GM19099 (cell line): Measurements from ENCODE around the gene PACSIN2.

ENCODE experiments used
- POLR2A ChIP-seq: IDR thresholded peaks from 3 replicates; pipeline ENCODE4 v1.6.1; 2011; ENCODE audit warnings: low read depth; ENCODE audit not compliant: insufficient read length; ENCODE audit errors: extremely low read depth

Gene PACSIN2

DNA sequence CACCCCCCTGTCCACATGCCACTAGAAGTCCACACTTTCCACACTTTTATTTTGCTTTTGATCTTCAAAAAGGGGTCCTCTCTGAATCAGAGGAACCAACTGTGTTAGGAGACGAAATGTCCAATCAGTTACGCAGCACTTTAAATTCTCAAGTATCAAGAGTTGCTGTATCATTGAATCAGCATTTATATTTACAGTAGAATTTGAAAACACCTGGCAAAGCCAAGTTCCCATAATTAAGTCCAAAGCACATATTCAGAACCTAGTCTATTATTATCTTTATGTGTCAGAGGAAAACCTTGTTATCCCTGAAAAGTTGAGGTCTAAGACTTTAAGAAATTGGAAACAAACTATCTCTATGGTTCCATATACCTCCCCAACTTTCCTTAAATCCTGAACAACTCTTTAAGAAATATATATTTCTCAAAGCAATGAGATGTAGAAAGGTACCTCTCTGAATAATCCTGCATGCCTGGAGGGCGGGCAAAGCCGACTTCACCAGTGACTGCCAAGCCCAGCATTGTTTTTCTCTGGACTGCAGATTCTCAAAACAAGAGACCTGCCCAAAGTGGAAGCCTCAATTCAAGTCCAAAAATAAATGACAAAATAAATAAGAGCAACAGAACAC is 82.0 kb downstream of the PACSIN2 start:
- TF ChIP-seq POLR2A = no peak

GRCh38 chr22:42932197-42932519 is 82.8 kb downstream of the PACSIN2 start:
- TF ChIP-seq POLR2A = no peak

DNA sequence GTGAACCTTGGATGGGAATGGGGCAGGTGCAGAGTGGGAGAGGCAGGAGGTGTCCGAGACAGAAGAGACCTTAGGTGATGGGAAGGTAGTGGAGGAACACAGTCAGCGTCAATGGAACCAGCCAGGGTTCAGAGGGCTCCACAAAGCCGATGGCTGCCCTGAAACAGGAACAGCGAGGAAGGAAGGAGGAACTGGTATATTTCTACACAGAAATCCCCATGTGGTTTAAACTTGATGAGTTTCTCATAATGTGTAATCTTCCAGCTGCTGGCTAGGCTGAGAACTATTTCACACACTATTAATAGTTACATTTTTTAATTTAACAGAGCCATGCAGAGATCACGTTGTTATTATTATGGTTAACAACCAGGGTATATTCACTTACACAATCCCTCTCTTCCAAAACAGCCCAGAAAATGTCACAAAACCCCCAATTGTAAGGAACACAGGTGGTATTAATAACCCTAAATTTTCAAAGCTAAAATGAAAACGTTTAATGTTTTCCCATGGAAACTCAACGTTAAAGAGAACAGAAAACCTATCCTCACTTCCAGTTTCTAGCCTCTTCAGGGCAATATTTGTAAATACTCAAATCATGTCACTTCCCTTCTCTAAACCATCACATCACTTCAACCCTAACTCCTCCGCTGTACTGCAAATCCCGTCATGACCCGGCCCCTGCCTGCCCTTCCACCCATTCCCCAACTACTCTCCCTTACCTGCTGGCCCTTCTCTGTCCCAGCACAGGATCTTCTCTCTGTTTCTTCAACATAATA is 83.3 kb downstream of the PACSIN2 start:
- no peak for TF ChIP-seq POLR2A

DNA sequence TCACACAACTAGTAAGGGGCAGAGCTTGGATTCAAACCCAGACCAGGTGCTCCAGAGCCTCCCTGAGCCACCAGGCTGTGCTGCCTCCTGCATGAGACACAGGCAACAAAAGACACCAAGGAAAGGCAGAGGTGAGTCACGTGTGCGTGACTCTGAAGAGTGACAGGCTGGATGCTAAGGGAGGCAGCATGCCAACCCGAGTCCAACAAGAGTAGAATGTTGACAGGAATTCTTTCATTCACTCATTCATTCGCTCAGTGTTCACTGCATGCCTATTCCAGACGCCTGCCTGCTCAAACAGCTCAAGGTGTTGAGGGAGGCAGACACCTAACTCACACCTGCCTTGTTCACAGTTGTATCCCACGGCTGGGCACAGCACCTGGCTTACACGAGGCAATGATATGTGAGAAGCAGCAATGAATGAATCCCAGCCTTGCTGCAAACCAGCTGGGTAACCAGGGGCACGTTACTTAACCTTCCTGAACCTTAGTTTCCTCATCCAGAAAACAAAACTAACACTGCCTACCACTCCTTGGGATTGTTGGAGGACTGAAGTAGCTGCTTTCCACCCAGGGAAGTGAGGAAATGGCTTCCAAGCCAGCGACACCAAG is 84.0 kb downstream of the PACSIN2 start:
- TF ChIP-seq POLR2A = no peak

GRCh38 chr22:42929838-42930155 is 85.2 kb downstream of the PACSIN2 start:
- TF ChIP-seq POLR2A = no peak

GRCh38 chr22:42928969-42929837 is 85.7 kb downstream of the PACSIN2 start:
- no peak for TF ChIP-seq POLR2A

GRCh38 chr22:42927966-42928365 is 87.0 kb downstream of the PACSIN2 start:
- TF ChIP-seq POLR2A = no peak

GRCh38 chr22:42926768-42927167 is 88.2 kb downstream of the PACSIN2 start:
- no peak for TF ChIP-seq POLR2A

DNA sequence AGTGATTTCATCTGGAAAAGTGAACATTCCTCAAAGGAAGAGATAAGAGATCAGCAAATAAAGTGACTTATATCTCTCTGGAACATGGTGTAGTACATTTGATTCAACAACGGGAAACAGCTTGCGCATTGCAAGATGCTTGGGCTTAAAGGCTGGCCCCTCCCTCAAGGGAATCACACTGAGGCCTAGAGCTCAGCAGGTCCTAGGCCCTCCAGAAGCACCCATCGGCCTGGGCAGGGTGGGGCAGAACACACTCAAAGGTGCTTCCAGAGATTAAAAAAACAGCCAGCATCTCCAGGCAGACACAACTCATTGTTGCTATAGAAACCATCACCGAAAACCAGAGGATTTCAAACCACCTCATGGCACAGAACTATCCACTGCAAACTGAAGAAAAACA is 88.8 kb downstream of the PACSIN2 start:
- no peak for TF ChIP-seq POLR2A

GRCh38 chr22:42925598-42925997 is 89.4 kb downstream of the PACSIN2 start:
- TF ChIP-seq POLR2A = no peak

DNA sequence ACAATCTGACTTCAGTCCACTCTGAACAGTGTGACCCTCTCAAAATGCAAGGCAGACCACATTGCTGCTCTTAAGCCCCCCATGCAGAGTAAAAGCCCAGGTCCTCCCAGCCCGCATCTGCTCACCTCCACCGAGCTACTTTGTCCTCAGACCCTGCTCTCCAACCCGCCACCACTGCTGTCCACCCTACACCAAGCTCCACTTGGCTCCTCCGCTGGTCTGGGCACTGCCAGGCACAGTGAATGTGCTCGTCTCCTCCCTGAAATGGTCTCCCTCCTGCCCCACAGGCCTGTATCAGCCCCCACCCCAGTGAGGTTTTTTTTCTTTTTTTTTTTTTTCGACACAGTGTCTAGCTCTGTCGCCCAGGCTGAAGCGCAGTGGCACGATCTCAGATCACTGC is 90.5 kb downstream of the PACSIN2 start:
- TF ChIP-seq POLR2A = no peak

- no peak for TF ChIP-seq POLR2A
Observed at GRCh38 chr22:42922374-42923191, 92.4 kb downstream of the PACSIN2 start.

DNA sequence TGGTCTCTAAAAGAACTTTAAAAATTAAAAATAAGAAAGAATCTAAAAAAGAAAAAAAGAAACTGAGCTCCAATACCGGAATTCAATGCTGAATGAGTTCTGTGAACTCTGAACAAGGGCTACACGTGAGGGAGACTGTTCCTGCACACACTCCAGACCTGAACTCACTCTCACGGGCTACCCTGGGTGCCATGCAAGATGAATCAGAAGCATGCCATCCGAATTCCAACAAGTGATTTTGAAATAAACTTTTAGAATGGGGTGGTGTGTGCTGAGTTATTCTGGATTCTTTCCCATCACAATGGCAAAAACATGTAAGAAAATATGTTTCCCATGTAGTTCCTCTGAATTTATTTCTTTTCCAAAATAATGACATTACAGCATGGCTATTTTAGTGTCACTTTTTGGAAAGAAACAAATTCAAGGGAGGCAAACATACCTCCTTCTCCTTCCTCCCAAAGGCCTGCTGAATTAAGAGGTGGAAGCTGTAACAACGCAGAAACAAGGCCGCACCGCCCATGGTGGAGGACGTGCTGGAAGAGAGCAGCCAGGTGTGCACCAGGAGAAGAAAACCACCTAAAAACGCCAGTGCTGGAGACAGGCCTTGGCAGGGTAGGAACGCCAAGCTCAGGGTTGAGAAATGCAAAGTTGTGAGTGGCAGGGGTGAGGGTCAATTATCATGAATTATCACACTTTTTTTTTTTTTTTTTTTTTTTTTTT is 94.7 kb downstream of the PACSIN2 start:
- TF ChIP-seq POLR2A = no peak

- TF ChIP-seq POLR2A = no peak
Observed at GRCh38 chr22:42919199-42919598, 95.8 kb downstream of the PACSIN2 start.
